Upper lobe of left lung (tissue), 6 donors: ENCODE measurements around the gene ANK3. TPM values are rescaled to one million over a fixed set of nuclear protein-coding genes. Genes with fewer than 3 reads are reported as not detected.

Source experiments
- ATAC-seq, 2 donors: fragments of 200-7000 bp; cut with Tn5 transposase; one replicate each; pipeline ENCODE4 v1.9.1; 2022; ENCODE audit warnings: mild to moderate bottlenecking in 2 of 2, moderate library complexity in 2 of 2; ENCODE audit not compliant: low FRiP score in 2 of 2
- DNase-seq, 2 donors: peaks; one replicate each; pipeline ENCODE4 v3.0.0-alpha.2; 2019 to 2020
- H3K27ac ChIP-seq, 4 donors: fragments of 200-600 bp; sonication (generic); one replicate each; pipeline ENCODE4 v1.5.1; 2016 to 2019
- H3K27me3 ChIP-seq, 4 donors: fragments of 200-600 bp; sonication (generic); one replicate each; pipeline ENCODE4 v1.5.1; 2017 to 2019
- H3K36me3 ChIP-seq, 4 donors: fragments of 200-600 bp; sonication (generic); one replicate each; pipeline ENCODE4 v1.5.1; 2016 to 2019
- H3K4me1 ChIP-seq, 4 donors: fragments of 200-600 bp; sonication (generic); one replicate each; pipeline ENCODE4 v1.5.1; 2018 to 2019
- H3K4me3 ChIP-seq, 4 donors: fragments of 200-600 bp; sonication (generic); one replicate each; pipeline ENCODE4 v1.5.1; 2017 to 2019; ENCODE audit warnings: mild to moderate bottlenecking in 2 of 4, moderate library complexity in 1 of 4
- H3K9me3 ChIP-seq, 4 donors: fragments of 200-600 bp; sonication (generic); one replicate each; pipeline ENCODE4 v1.5.1; 2018 to 2019
- EP300 ChIP-seq, 4 donors: sonication (generic); formaldehyde crosslinking; IDR thresholded peaks; one replicate each; pipeline ENCODE4 v1.5.1; 2017; ENCODE audit warnings: antibody characterized with exemption in 4 of 4, control low read depth in 2 of 4
- POLR2A ChIP-seq, 4 donors: fragments of 450-650 bp; IDR thresholded peaks; one replicate each; pipeline ENCODE4 v1.5.1; 2016 to 2017; ENCODE audit warnings: antibody characterized with exemption in 4 of 4, mild to moderate bottlenecking in 2 of 4
- POLR2AphosphoS5 ChIP-seq, 2 donors: sonication (generic); formaldehyde crosslinking; IDR thresholded peaks; one replicate each; pipeline ENCODE4 v1.5.1; 2017; ENCODE audit warnings: antibody characterized with exemption in 2 of 2
- WGBS, 2 donors: methylation state at CpG; one replicate each; pipeline ENCODE4 v1.1.5; 2017 to 2018; 5-methylcytosine and 5-hydroxymethylcytosine counted together
- total RNA-seq, 6 donors: library from RNA; depleted of rRNA in 4 of 6; stranded (reverse); fragments of >200 nt in 4 of 6; gene quantifications; one replicate each; pipeline versions ENCODE4 v1.1.0 to v1.2.1, GENCODE V29; 2016 to 2021
- TF ChIP-seq, protein P1 (sequence below), 6 experiments: fragments of 450-650 bp in 4 of 6; fragments of 200-600 bp in 2 of 6; sonication (generic) in 2 of 6; IDR thresholded peaks; one replicate each; pipeline ENCODE4 v1.5.1; 2016 to 2019; ENCODE audit warnings: antibody characterized with exemption in 6 of 6
- donor health status: DM: no; HTN: no; CAD: no; lungs with moderate emphysema.
- donor health status: DM: no; HTN: yes; CAD: no; lungs with severe emphysema.

ANK3 gene
- total RNA-seq, 6 donors from 2014 or later: 43.9 to 193 (median 98.5) TPM

- WGBS, 2 donors: 65 to 81% methylated on average over 2 of the region's 2 CpGs
These were observed 131.3 kb downstream of the ANK3 start for GRCh38 chr10:60258429-60258797.

DNA sequence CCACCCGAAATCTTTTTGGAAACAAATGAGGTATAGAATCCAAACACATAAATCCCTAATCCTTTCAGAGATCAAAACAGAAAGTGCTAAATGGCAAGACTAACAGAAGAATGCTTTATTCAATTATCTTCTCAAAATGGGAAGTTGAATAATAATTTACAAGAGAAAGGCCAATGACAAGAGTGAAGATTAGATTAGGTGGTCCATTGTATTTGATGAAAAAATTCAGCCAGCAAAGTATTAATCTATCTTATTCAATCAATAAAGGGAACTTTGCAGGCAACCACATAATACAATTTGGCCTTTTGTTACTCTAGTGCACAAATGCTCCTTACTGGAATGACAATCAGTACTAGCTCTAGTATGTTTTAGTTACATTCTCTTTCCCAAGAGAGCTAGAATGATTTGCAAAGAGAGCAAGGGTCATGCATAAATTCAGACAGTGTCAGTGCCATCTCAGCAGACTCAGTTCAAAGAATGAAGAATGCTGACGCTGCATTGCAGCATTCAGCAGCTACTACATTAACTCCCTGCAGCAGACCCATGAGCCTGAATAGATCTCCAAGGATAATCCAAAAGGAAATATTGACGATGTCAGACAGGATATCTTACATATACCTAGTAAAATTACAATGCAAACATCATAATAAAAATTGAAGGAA is 131.8 kb downstream of the ANK3 start:
- Histone ChIP-seq H3K27ac (no peak overlapping the region), H3K36me3 (peaks cover 0 to 3% (median 0%) of the 10 kb centered on the region in 4 donors), H3K4me3 (no peak overlapping the region), H3K9me3 (no peaks in the 10 kb centered on the region), H3K4me1 (no peaks in the 10 kb centered on the region), H3K27me3 (no peaks in the 10 kb centered on the region)
- DNase-seq: no peak
- ATAC-seq: no peak
- TF ChIP-seq POLR2AphosphoS5 (IDR thresholded peaks at IDR 0.05) (no peak), POLR2A (IDR thresholded peaks at IDR 0.05) (no peak), EP300 (IDR thresholded peaks at IDR 0.05) (no peak)
- TF ChIP-seq, protein P1, sequence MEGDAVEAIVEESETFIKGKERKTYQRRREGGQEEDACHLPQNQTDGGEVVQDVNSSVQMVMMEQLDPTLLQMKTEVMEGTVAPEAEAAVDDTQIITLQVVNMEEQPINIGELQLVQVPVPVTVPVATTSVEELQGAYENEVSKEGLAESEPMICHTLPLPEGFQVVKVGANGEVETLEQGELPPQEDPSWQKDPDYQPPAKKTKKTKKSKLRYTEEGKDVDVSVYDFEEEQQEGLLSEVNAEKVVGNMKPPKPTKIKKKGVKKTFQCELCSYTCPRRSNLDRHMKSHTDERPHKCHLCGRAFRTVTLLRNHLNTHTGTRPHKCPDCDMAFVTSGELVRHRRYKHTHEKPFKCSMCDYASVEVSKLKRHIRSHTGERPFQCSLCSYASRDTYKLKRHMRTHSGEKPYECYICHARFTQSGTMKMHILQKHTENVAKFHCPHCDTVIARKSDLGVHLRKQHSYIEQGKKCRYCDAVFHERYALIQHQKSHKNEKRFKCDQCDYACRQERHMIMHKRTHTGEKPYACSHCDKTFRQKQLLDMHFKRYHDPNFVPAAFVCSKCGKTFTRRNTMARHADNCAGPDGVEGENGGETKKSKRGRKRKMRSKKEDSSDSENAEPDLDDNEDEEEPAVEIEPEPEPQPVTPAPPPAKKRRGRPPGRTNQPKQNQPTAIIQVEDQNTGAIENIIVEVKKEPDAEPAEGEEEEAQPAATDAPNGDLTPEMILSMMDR (IDR thresholded peaks at IDR 0.05): no peak
- 65 to 72% methylated on average over 3 of the region's 3 CpGs for WGBS, 2 donors

More at GRCh38 chr10:60258429-60258797, 131.3 kb downstream of the ANK3 start:
- ATAC-seq: no peak
- TF ChIP-seq POLR2A (IDR thresholded peaks at IDR 0.05): no peak
- TF ChIP-seq, protein P1 (IDR thresholded peaks at IDR 0.05): no peak
- TF ChIP-seq POLR2AphosphoS5 (IDR thresholded peaks at IDR 0.05): no peak
- no peak for TF ChIP-seq EP300 (IDR thresholded peaks at IDR 0.05)
- Histone ChIP-seq H3K36me3 (peaks cover 0 to 8% (median under 1%) of the 10 kb centered on the region in 4 donors), H3K27ac (no peak overlapping the region), H3K4me3 (no peak overlapping the region), H3K4me1 (no peaks in the 10 kb centered on the region), H3K9me3 (no peaks in the 10 kb centered on the region), H3K27me3 (no peaks in the 10 kb centered on the region)
- no peak for DNase-seq

GRCh38 chr10:60254776-60255175 is 134.9 kb downstream of the ANK3 start:
- no peaks in the 10 kb centered on the region for H3K9me3 ChIP-seq
- H3K36me3 ChIP-seq: no peaks in the 10 kb centered on the region
- no peak for DNase-seq
- ATAC-seq: no peak
- H3K27ac ChIP-seq: no peak overlapping the region
- TF ChIP-seq EP300 (IDR thresholded peaks at IDR 0.05) (no peak), POLR2A (IDR thresholded peaks at IDR 0.05) (no peak), POLR2AphosphoS5 (IDR thresholded peaks at IDR 0.05) (no peak)
- TF ChIP-seq, protein P1 (IDR thresholded peaks at IDR 0.05): no peak
- no peak overlapping the region for H3K4me3 ChIP-seq
- H3K27me3 ChIP-seq: no peaks in the 10 kb centered on the region
- H3K4me1 ChIP-seq: no peaks in the 10 kb centered on the region

GRCh38 chr10:60253484-60253883 is 136.2 kb downstream of the ANK3 start:
- no peaks in the 10 kb centered on the region for H3K9me3 ChIP-seq
- H3K4me1 ChIP-seq: no peaks in the 10 kb centered on the region
- TF ChIP-seq POLR2AphosphoS5 (IDR thresholded peaks at IDR 0.05) (no peak), POLR2A (IDR thresholded peaks at IDR 0.05) (no peak), EP300 (IDR thresholded peaks at IDR 0.05) (no peak)
- TF ChIP-seq, protein P1 (IDR thresholded peaks at IDR 0.05): no peak
- no peak for DNase-seq
- no peak overlapping the region for H3K4me3 ChIP-seq
- H3K27me3 ChIP-seq: no peaks in the 10 kb centered on the region
- no peaks in the 10 kb centered on the region for H3K36me3 ChIP-seq
- ATAC-seq: no peak
- H3K27ac ChIP-seq: no peak overlapping the region

DNA sequence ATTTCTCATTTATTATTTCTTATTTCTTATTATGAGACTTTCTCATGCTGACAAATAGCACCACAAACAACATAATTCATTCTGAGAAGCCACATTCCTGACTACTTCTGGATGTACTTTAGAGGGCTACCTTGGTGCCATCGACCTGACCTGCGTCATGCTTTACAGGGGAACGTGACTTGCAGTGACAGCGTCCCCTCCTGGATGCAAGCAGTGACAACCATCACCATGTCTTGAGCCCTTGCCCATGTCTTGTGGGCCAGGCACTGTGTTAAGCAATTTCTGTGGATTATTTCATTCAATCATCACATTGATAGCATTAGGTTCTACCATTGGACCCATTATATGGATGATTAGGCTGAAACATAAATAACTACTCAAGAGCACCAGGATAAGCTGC is 137.0 kb downstream of the ANK3 start:
- Histone ChIP-seq H3K4me1 (no peaks in the 10 kb centered on the region), H3K27me3 (no peaks in the 10 kb centered on the region), H3K27ac (no peak overlapping the region), H3K4me3 (no peak overlapping the region), H3K9me3 (no peaks in the 10 kb centered on the region), H3K36me3 (no peaks in the 10 kb centered on the region)
- no peak for DNase-seq
- WGBS, 2 donors: 93 to 94% methylated on average over 4 of the region's 4 CpGs
- ATAC-seq: no peak
- TF ChIP-seq EP300 (IDR thresholded peaks at IDR 0.05) (no peak), POLR2AphosphoS5 (IDR thresholded peaks at IDR 0.05) (no peak), POLR2A (IDR thresholded peaks at IDR 0.05) (no peak)
- TF ChIP-seq, protein P1 (IDR thresholded peaks at IDR 0.05): no peak
